SK-N-SH (cell line): ENCODE data around the gene THEMIS2. TPM values are rescaled to one million over a fixed set of nuclear protein-coding genes. Genes with fewer than 3 reads are reported as not detected.

ENCODE experiments used
- CTCF ChIA-PET: fragments of 300-600, 350-600 bp; formaldehyde crosslinking; extraction: SDS; loops from one replicate; lab custom pipeline; 2021; lab: Yijun Ruan, JAX
- POLR2A ChIA-PET: fragments of 350-600 bp; sonication (Branson Sonifier 250); formaldehyde crosslinking; extraction: SDS; loops from one replicate; lab custom pipeline; 2020; ENCODE audit warnings: antibody characterized with exemption, inconsistent platforms; lab: Yijun Ruan, JAX
- DNase-seq: peaks from one replicate; pipeline ENCODE4 v3.0.0; 2012
- H2AFZ ChIP-seq: fragments of 200-600 bp; sonication (generic); 2 replicates; pipeline ENCODE4 v1.8.1; 2016; ENCODE audit warnings: antibody characterized with exemption, mild to moderate bottlenecking, low read depth
- H3F3A ChIP-seq: fragments of 200-600 bp; sonication (generic); replicated peaks from 2 replicates; pipeline ENCODE3; 2016; ENCODE audit warnings: antibody characterized with exemption, mild to moderate bottlenecking; ENCODE audit not compliant: insufficient read depth
- H3K27ac ChIP-seq, 2 experiments: fragments of 200-500 bp in 1 of 2; fragments of 200-600 bp in 1 of 2; sonication (Bioruptor generic) in 1 of 2; sonication (generic), shearing (Covaris generic) in 1 of 2; 2 replicates each; pipeline versions ENCODE4 v1.5.1 to v1.6.1; 2014 to 2016; ENCODE audit warnings: low read depth in 2 of 2, inconsistent platforms in 1 of 2, low read length in 1 of 2, mild to moderate bottlenecking in 1 of 2, mixed read lengths in 1 of 2
- H3K27me3 ChIP-seq: fragments of 200-600 bp; sonication (generic), shearing (Covaris generic); 2 replicates; pipeline ENCODE4 v1.6.1; 2016; ENCODE audit warnings: mixed run types; ENCODE audit not compliant: insufficient read depth
- H3K36me3 ChIP-seq, 2 experiments: fragments of 200-500 bp in 1 of 2; fragments of 200-600 bp in 1 of 2; sonication (Bioruptor generic) in 1 of 2; sonication (generic) in 1 of 2; replicated peaks in 1 of 2; 2 replicates each; pipeline versions ENCODE3 to v1.5.1; 2014 to 2016; ENCODE audit warnings: low read length in 1 of 2, mild to moderate bottlenecking in 1 of 2; ENCODE audit not compliant: insufficient read depth in 2 of 2, control insufficient read depth in 1 of 2
- H3K4me1 ChIP-seq, 2 experiments: fragments of 200-500 bp in 1 of 2; fragments of 200-600 bp in 1 of 2; sonication (Bioruptor generic) in 1 of 2; sonication (generic), shearing (Covaris generic) in 1 of 2; 2 replicates each; pipeline versions ENCODE4 v1.5.1 to v1.6.1; 2014 to 2016; ENCODE audit warnings: low read depth in 1 of 2, low read length in 1 of 2, mixed run types in 1 of 2; ENCODE audit not compliant: insufficient read depth in 2 of 2, control insufficient read depth in 1 of 2
- H3K4me2 ChIP-seq: fragments of 200-600 bp; sonication (generic), shearing (Covaris generic); 2 replicates; pipeline ENCODE4 v1.6.1; 2017; ENCODE audit warnings: mixed run types
- H3K4me3 ChIP-seq, 2 experiments: fragments of 200-500 bp in 1 of 2; fragments of 200-600 bp in 1 of 2; sonication (Bioruptor generic) in 1 of 2; sonication (generic), shearing (Covaris generic) in 1 of 2; 2 replicates each; pipeline versions ENCODE4 v1.5.1 to v1.8.1; 2014 to 2016; ENCODE audit warnings: low read depth in 2 of 2, inconsistent platforms in 1 of 2, low read length in 1 of 2, mild to moderate bottlenecking in 1 of 2, mixed read lengths in 1 of 2, moderate library complexity in 1 of 2
- H3K79me2 ChIP-seq: fragments of 200-600 bp; sonication (generic); 2 replicates; pipeline ENCODE4 v1.8.1; 2017; ENCODE audit warnings: mild to moderate bottlenecking; ENCODE audit not compliant: insufficient read depth
- H3K9ac ChIP-seq: fragments of 200-600 bp; sonication (generic); 2 replicates; pipeline ENCODE4 v1.6.1; 2017; ENCODE audit warnings: mixed run types
- H3K9me2 ChIP-seq: fragments of 200-600 bp; sonication (generic); 2 replicates; pipeline ENCODE4 v1.6.1; 2017; ENCODE audit warnings: mixed run types
- H3K9me3 ChIP-seq: fragments of 200-600 bp; sonication (generic); 2 replicates; pipeline ENCODE4 v1.6.1; 2017; ENCODE audit warnings: mixed run types, mild to moderate bottlenecking, moderate library complexity
- H4K20me1 ChIP-seq: fragments of 200-600 bp; sonication (generic); 2 replicates; pipeline ENCODE4 v1.6.1; 2017; ENCODE audit warnings: mild to moderate bottlenecking, mixed run types; ENCODE audit not compliant: insufficient read depth
- CHD2 ChIP-seq: fragments of 150-350 bp; IDR thresholded peaks from 2 replicates; pipeline ENCODE4 v1.6.1; 2018; ENCODE audit warnings: low read length; ENCODE audit not compliant: partially characterized antibody
- FOXM1 ChIP-seq: IDR thresholded peaks from 2 replicates; pipeline ENCODE4 v1.4.0; 2012; ENCODE audit warnings: low read depth, mild to moderate bottlenecking
- JUND ChIP-seq: IDR thresholded peaks from 2 replicates; pipeline ENCODE4 v1.4.0; 2012
- MXI1 ChIP-seq: IDR thresholded peaks from 2 replicates; pipeline ENCODE4 v1.6.1; 2012; ENCODE audit warnings: mild to moderate bottlenecking, low read depth, low read length, improper control_type of control experiment
- NRF1 ChIP-seq: IDR thresholded peaks from 2 replicates; pipeline ENCODE4 v1.6.1; 2012; ENCODE audit warnings: low read depth, mild to moderate bottlenecking, low read length
- POLR2AphosphoS5 ChIP-seq: IDR thresholded peaks from 2 replicates; pipeline ENCODE4 v1.6.1; 2012; ENCODE audit warnings: low read depth, low read length
- RXRA ChIP-seq: IDR thresholded peaks from 2 replicates; pipeline ENCODE4 v1.4.0; 2012; ENCODE audit warnings: low read depth, mild to moderate bottlenecking, borderline replicate concordance
- SIN3A ChIP-seq: IDR thresholded peaks from 2 replicates; pipeline ENCODE4 v1.6.1; 2012; ENCODE audit warnings: low read depth, mild to moderate bottlenecking, low read length, moderate library complexity, borderline replicate concordance
- TAF1 ChIP-seq: IDR thresholded peaks from 2 replicates; pipeline ENCODE4 v1.6.1; 2012; ENCODE audit warnings: low read depth, mild to moderate bottlenecking, low read length, moderate library complexity, borderline replicate concordance
- TEAD4 ChIP-seq: IDR thresholded peaks from 2 replicates; pipeline ENCODE4 v1.4.0; 2012; ENCODE audit warnings: mild to moderate bottlenecking, borderline replicate concordance; ENCODE audit not compliant: insufficient read depth
- YY1 ChIP-seq: IDR thresholded peaks from 2 replicates; pipeline ENCODE4 v1.4.0; 2012; ENCODE audit warnings: low read depth, mild to moderate bottlenecking
- WGBS: methylation state at CpG from one replicate; pipeline ENCODE4 v1.1.6; 2017; ENCODE audit warnings: low lambda C conversion rate; 5-methylcytosine and 5-hydroxymethylcytosine counted together
- polyA plus RNA-seq, 3 experiments: library from polyadenylated mRNA; depleted of rRNA; stranded (reverse); fragments of >200 nt; gene quantifications; 2 replicates each; pipeline ENCODE4 v1.2.3, GENCODE V29; 2012
- TF ChIP-seq, protein P1 (sequence below): IDR thresholded peaks from 2 replicates; pipeline ENCODE4 v1.6.1; 2012; ENCODE audit warnings: mild to moderate bottlenecking, low read depth, low read length, moderate library complexity
- TF ChIP-seq, protein P2 (sequence below): IDR thresholded peaks from 2 replicates; pipeline ENCODE4 v1.4.0; 2012; ENCODE audit warnings: low read depth, borderline replicate concordance
- TF ChIP-seq, protein P3 (sequence below): fragments of 150-350 bp; IDR thresholded peaks from 2 replicates; pipeline ENCODE4 v1.6.1; 2016; ENCODE audit warnings: mild to moderate bottlenecking, low read depth, low read length

The THEMIS2 gene
- polyA plus RNA-seq, 1 of the 3 experiments (the other 2 are of a cell fraction), result 4.1 TPM

DNA sequence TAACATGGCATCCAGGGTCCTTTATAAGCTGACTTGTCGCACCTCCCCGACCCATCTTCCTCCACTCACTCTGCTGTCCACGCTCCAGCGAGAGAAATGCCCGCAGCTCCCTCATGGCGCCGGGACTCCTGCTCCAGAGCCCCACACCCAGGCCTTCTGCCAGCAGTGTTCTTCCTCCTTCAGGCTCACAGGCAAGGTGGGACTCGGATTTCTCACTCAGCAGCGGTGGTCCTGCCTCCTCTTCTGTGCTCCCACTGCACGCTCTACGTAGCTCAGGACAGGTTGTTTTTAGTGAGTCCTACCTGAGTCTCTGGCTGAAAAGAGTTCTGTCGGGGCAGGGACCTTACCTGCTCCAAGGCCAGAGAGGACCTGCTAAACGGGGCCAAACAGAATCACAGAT, 11.2 kb downstream of the THEMIS2 start:
- WGBS, result 95% methylated on average over 13 of the region's 13 CpGs
- TF ChIP-seq, protein P1, sequence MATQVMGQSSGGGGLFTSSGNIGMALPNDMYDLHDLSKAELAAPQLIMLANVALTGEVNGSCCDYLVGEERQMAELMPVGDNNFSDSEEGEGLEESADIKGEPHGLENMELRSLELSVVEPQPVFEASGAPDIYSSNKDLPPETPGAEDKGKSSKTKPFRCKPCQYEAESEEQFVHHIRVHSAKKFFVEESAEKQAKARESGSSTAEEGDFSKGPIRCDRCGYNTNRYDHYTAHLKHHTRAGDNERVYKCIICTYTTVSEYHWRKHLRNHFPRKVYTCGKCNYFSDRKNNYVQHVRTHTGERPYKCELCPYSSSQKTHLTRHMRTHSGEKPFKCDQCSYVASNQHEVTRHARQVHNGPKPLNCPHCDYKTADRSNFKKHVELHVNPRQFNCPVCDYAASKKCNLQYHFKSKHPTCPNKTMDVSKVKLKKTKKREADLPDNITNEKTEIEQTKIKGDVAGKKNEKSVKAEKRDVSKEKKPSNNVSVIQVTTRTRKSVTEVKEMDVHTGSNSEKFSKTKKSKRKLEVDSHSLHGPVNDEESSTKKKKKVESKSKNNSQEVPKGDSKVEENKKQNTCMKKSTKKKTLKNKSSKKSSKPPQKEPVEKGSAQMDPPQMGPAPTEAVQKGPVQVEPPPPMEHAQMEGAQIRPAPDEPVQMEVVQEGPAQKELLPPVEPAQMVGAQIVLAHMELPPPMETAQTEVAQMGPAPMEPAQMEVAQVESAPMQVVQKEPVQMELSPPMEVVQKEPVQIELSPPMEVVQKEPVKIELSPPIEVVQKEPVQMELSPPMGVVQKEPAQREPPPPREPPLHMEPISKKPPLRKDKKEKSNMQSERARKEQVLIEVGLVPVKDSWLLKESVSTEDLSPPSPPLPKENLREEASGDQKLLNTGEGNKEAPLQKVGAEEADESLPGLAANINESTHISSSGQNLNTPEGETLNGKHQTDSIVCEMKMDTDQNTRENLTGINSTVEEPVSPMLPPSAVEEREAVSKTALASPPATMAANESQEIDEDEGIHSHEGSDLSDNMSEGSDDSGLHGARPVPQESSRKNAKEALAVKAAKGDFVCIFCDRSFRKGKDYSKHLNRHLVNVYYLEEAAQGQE, result no peak
- TF ChIP-seq POLR2AphosphoS5 (no peak), MXI1 (no peak), YY1 (no peak), NRF1 (no peak), SIN3A (no peak), FOXM1 (no peak), TAF1 (no peak), RXRA (no peak), TEAD4 (no peak), CHD2 (no peak), JUND (no peak)
- TF ChIP-seq, protein P2, sequence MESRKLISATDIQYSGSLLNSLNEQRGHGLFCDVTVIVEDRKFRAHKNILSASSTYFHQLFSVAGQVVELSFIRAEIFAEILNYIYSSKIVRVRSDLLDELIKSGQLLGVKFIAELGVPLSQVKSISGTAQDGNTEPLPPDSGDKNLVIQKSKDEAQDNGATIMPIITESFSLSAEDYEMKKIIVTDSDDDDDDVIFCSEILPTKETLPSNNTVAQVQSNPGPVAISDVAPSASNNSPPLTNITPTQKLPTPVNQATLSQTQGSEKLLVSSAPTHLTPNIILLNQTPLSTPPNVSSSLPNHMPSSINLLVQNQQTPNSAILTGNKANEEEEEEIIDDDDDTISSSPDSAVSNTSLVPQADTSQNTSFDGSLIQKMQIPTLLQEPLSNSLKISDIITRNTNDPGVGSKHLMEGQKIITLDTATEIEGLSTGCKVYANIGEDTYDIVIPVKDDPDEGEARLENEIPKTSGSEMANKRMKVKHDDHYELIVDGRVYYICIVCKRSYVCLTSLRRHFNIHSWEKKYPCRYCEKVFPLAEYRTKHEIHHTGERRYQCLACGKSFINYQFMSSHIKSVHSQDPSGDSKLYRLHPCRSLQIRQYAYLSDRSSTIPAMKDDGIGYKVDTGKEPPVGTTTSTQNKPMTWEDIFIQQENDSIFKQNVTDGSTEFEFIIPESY, result no peak
- TF ChIP-seq, protein P3, sequence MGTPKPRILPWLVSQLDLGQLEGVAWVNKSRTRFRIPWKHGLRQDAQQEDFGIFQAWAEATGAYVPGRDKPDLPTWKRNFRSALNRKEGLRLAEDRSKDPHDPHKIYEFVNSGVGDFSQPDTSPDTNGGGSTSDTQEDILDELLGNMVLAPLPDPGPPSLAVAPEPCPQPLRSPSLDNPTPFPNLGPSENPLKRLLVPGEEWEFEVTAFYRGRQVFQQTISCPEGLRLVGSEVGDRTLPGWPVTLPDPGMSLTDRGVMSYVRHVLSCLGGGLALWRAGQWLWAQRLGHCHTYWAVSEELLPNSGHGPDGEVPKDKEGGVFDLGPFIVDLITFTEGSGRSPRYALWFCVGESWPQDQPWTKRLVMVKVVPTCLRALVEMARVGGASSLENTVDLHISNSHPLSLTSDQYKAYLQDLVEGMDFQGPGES, result no peak
- no peak for DNase-seq
- Histone ChIP-seq H3K4me2 (no peak overlapping the region), H3K4me3 (no peak overlapping the region), H4K20me1 (no peaks in the 10 kb centered on the region), H3K27ac (no peak overlapping the region), H3F3A (no peaks in the 10 kb centered on the region), H3K79me2 (no peaks in the 10 kb centered on the region), H3K36me3 (no peaks in the 10 kb centered on the region), H3K9ac (no peak overlapping the region), H3K27me3 (no peaks in the 10 kb centered on the region), H3K9me2 (no peaks in the 10 kb centered on the region), H3K9me3 (no peaks in the 10 kb centered on the region), H2AFZ (no peak overlapping the region), H3K4me1 (peaks cover 0 to 12% of the 10 kb centered on the region in 2 experiments; a peak in 1 of 4 replicates)
- POLR2A ChIA-PET, result no interaction called here
- CTCF ChIA-PET, result no interaction called here
